Retina (tissue), 1 donor: ENCODE data around the gene UPK3B.
"Not testable (repeated sequence)": the region's sequence is repeated elsewhere in the genome, so short reads cannot be mapped to it uniquely, and the experiment has no call there.

Experiments
- DNase-seq: peaks from one replicate; pipeline ENCODE4 v3.0.0-alpha.2; 2016

The UPK3B gene

GRCh38 chr7:76513817-76514799, 3.8 kb downstream of the UPK3B start:
- DNase-seq = peak; percentile 2

GRCh38 chr7:76514926-76515771, 4.8 kb downstream of the UPK3B start:
- peak; percentile 31 for DNase-seq

GRCh38 chr7:76515999-76516443, 5.7 kb downstream of the UPK3B start:
- DNase-seq = peak; percentile 69

GRCh38 chr7:76516932-76517331, 6.6 kb downstream of the UPK3B start:
- DNase-seq = not testable (repeated sequence)

GRCh38 chr7:76526183-76526582, 15.8 kb downstream of the UPK3B start:
- not testable (repeated sequence) for DNase-seq

GRCh38 chr7:76531643-76532042, 21.3 kb downstream of the UPK3B start:
- not testable (repeated sequence) for DNase-seq

GRCh38 chr7:76543197-76543596, 32.8 kb downstream of the UPK3B start, which contains the start of gene SPDYE16:
TSS of gene SPDYE16 (minus strand) at chr7:76543297. CDS start at chr7:76541459, 1,838 bp downstream.
- DNase-seq = not testable (repeated sequence)

- DNase-seq = peak; percentile 93
Observed at GRCh38 chr7:76549025-76549854, 38.9 kb downstream of the UPK3B start.

GRCh38 chr7:76549855-76550248, 39.5 kb downstream of the UPK3B start:
- not testable (repeated sequence) for DNase-seq

- not testable (repeated sequence) for DNase-seq
Observed at GRCh38 chr7:76551992-76552391, 41.6 kb downstream of the UPK3B start.

- DNase-seq = not testable (repeated sequence)
Observed at GRCh38 chr7:76559685-76560084, 49.3 kb downstream of the UPK3B start.

GRCh38 chr7:76560157-76560556, 49.8 kb downstream of the UPK3B start:
- not testable (repeated sequence) for DNase-seq

GRCh38 chr7:76561342-76561741, 51.0 kb downstream of the UPK3B start:
- DNase-seq = not testable (repeated sequence)

- not testable (repeated sequence) for DNase-seq
Observed at GRCh38 chr7:76565001-76565400, 54.6 kb downstream of the UPK3B start.
